GM12864 (cell line): ENCODE results near the gene FAM83E.

Experiments
- DNase-seq: peaks from one replicate; pipeline ENCODE4 v3.0.0-alpha.2; 2011; ENCODE audit warnings: low read depth
- H3K4me3 ChIP-seq: 2 replicates; pipeline ENCODE4 v1.5.1; 2011; ENCODE audit warnings: mild to moderate bottlenecking, low read depth, low read length, control low read depth
- CTCF ChIP-seq: IDR thresholded peaks from 2 replicates; pipeline ENCODE4 v1.5.1; 2011; ENCODE audit warnings: low read depth, mild to moderate bottlenecking, moderate library complexity, low read length, control low read depth, inconsistent platforms; ENCODE audit errors: missing control alignments

Gene FAM83E

GRCh38 chr19:48623556-48624066 is 8.7 kb upstream of the FAM83E start:
- peak overlapping the region; percentile 51 for H3K4me3 ChIP-seq
- no peak for DNase-seq
- TF ChIP-seq CTCF = no peak

- no peak for DNase-seq
- H3K4me3 ChIP-seq = peak overlapping the region; percentile 93
- no peak for TF ChIP-seq CTCF
Observed at GRCh38 chr19:48619692-48620585, 5.1 kb upstream of the FAM83E start.

- peak within 1 kb of the TSS; percentile 93 for H3K4me3 ChIP-seq
- TF ChIP-seq CTCF = no peak
- peak; percentile 99 for DNase-seq
Observed at GRCh38 chr19:48618916-48619691, 4.2 kb upstream of the FAM83E start, which contains the start of the genes RPL18 and SPHK2. RPL18 (minus strand) TSS chr19:48619178; CDS start chr19:48619143, 35 bp downstream. SPHK2 (plus strand) TSS chr19:48619506; CDS start chr19:48620515, 1,009 bp downstream.

GRCh38 chr19:48618278-48618915 is 3.5 kb upstream of the FAM83E start:
- no peak for DNase-seq
- no peak for TF ChIP-seq CTCF
- peak overlapping the region; percentile 93 for H3K4me3 ChIP-seq

GRCh38 chr19:48617146-48617937 is 2.5 kb upstream of the FAM83E start:
- DNase-seq = no peak
- TF ChIP-seq CTCF = no peak
- H3K4me3 ChIP-seq = peak overlapping the region; percentile 93
